CD4-positive, alpha-beta T cell treated with Interleukin-1 beta for 1 hour (primary cell): ENCODE data around the gene DTNBP1.

Experiments used
- DNase-seq, 2 donors: peaks; one replicate each; pipeline ENCODE4 v3.0.0-alpha.2; 2020 to 2022

DTNBP1 gene

DNA sequence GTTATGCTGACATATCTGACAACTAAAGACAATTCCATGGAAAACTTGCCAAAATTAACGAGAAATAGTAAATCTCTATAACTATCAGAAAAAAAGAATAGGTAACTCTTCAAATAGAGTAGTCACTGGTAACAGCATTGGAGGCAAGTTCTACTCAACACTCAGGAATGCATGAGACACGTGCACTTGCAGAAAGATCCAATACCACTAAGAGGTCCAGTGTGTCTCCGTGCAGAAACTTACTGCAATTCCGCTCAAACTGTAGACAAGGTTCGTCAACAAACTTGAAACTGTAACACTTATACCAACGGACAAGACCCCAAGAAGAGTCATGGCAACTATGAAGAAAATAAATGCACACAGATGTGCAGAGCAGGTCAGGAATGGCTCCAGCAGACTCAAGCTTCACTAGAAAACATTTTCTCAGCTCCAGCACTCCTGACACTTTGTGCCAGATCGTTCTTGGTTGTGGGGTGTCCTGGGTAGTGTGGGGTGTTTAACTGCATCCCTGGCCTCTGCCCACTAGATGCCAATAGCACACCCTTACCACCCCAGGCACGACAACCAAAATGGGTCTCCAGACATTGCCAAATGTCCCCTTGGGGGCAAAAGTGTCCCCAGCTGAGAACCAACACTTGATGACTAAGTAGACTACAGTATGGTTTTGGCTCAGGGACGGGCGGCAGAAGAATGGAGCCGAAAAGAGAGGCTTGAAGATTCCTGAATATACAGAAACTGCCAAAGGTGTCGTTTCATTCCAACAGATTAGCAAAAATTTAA, 134.8 kb downstream of the DTNBP1 start:
- no peak for DNase-seq

DNA sequence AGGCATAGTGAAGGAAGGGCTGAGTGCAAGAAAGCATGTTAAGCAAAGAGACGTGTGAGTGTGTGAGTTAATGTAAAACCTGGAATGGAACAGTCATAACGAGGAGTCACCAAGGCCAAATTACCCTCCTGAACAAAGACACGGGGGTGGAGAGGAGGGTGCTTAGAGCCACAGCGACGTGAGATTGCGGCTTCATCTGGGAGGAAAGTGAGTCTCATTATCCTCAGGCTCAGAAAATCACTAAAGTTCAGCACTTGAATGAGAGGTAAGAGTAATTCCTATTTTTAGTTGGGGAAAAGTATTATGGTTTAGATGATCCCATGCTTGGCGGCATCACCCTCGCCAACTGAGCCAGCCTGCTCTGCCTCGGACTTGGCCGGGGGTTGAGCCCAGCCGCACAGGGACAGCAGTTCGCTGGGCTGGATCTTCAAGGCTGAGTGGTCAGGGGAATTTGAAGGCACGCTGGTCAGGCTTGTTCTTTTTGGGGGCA, 136.6 kb downstream of the DTNBP1 start:
- no peak for DNase-seq

DNA sequence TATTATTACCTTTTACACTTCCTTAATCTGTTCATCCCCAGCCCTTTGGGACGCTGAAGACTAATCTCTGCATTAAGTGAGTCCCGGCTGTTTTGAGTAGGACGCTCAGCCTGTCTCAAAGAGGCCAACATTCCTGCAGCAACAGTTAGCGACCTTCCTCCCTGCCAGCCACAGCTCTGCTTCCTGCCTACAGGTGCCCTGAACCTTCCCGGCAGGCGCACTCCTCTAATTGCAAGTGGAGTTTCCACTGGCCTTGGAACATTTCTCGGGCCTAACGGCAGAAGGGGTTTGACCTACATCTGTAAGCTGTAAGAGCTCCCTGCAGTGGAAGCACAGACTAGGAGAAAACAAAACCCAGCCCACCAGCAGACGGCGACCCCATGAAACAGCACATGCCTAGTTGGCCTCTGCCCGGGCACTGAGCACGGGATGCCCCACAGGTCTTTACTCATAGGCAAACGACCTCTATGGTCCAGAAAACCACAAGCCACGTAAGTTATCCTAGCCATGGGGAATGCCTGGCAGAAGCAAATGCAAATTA, 137.9 kb downstream of the DTNBP1 start:
- DNase-seq = no peak

DNA sequence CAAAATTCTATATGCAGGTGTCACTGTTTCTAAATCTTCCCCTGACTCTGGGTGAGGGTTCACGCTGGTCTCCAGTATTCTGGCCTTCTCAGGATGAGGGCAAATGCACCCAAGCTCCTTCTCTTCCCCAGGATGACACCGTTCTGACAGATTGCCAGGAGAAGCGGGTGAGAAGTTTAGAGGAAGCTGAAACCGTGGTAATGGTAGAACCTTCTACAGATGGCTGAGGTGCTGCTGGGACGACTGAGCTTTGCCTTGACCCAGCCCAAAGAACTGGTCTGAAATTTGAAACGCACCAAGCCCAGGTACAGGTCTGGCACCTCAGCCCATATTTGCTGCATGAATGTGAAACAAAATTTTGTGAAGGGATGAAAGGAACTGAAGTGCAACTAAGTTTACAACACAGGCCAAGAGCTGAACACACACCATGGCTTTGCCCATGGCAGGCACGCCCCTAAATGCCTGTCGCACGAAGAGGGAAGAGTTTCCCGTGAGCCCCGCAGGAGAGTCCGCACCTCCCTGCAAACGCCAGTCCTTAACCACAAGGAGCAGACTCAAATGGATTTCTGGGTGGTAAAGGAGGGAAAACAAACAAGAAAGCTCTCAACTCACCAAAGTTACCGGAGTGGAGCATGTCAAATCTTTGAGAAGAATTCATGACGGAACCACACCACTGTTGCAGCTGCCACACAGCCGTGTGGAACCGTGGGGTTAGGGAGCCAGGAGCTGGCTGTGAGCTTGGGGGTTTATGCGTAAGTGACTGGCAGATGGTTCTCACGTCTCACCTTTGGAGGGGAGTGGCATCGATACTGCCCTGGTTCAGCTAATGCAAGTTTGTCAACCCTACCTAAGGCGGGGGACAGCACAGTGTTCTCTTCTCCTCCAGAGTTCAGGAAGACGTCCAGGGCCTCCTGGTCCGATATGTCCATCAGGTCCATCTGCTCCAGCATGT, 138.9 kb downstream of the DTNBP1 start:
- no peak for DNase-seq

DNA sequence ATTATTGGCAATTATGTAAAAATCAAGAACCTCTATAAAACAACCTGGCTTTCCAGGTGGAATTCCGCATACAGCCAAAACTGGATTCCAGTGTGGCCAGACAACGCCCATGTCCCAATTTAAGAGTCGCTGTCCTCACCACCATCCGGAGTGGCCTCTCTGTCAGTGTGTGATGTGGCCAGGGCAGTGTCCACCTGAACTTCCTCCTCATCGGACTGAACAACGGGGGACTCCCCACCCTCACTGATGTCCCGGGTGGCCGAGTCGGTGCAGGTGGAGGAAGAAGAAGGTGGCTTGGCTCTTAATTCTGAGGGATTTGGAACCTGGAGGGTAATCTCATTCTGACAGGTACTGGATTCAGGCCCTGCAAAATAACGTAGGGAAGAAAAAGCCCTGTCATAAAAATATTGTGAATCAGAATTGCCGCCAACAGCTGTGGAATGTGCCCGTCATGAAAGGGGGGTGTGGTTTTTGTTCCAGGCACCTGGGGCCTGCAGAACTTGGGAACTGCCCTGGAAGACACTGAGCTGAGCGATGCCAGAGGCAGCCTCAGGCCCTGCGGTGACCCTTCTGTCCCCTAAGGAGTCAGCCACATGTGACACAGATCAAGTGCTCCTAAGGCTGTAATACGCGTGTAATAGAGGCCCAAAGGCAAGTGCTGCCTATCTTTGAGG, 139.8 kb downstream of the DTNBP1 start:
- DNase-seq = no peak

DNA sequence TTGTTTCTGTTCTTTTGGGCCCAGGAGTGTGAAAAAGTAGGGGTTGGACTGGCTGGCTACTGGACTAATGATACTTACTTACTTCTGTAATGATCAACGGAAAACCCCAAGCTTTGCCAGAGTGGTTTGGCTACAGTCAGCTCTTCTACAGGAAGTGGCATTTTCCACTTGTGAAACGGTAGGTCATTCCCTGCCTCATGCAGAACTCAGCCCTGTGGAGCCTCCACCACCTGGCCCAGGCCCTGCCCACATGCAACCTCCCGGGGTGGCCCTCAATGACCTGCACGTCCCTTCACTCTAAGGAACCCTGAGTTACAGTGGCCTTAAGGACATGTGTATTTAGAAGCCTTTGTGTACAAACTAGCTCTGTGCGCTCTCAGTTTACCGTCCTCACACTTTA, 140.4 kb downstream of the DTNBP1 start:
- no peak for DNase-seq

DNA sequence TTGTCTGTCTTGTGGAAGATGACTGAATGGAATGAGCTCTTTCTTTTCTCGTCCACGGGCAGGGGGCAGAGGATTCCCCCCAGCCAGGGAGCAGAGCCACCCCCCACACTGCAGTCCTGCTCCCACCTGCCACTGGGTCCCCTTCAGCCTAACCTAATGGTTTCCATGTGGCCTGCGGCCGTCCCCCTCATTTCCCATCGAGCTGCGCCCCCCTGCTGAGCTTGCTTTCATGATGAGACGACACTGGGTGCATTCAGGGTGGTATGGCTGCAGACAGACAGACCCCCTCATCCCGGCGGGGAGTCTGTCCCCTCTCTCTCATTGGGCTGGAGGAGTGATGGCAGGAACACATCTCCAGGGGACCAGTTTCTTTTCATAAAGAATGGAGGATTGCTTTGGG, 140.8 kb downstream of the DTNBP1 start:
- no peak for DNase-seq

DNA sequence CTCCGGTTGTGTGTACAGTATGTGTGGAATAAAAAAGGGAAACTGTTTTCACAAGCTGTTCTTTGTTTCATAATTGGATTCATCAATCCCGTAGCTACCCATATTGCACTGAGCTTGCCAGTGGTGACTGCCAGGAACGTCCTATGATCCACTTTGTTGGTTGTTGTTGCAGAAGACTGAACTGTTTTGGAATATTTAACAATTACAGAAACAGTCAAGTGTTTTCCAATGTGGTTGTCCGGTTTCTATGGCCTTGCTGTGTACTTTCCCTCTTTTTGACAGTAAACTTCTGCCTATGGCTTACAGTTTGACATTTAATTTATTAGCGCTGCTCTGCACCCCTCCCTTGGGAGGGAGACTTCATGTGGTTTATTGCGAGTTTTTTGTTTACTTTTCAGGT, 141.2 kb downstream of the DTNBP1 start:
- no peak for DNase-seq

DNA sequence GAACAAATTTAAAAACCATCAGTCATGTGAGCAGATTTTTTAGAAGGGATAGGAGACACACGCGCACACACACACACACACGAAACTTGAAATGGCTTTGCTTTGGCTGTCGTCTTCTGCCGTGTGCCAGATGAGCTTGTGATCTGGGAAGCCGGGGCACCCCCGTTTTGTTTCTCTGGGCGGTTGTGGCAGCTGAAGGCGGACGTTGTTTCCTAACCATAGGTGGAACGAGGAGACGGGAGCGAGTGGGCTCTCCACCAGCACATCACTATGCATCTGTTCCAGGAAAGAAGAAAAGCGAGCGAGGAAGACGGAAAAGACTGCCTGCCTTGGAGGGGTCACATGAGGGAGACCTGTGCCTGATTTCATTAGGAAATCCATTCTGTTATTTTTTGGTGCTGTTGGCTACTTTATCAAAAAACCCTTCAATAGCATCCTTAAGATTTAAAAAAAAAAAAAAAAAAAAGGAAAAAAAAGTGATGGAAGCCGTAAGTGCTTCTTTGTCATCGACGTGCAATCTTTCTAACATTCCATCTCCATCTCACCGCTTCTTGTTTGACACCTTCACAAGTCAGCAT, 142.1 kb downstream of the DTNBP1 start:
- no peak for DNase-seq

DNA sequence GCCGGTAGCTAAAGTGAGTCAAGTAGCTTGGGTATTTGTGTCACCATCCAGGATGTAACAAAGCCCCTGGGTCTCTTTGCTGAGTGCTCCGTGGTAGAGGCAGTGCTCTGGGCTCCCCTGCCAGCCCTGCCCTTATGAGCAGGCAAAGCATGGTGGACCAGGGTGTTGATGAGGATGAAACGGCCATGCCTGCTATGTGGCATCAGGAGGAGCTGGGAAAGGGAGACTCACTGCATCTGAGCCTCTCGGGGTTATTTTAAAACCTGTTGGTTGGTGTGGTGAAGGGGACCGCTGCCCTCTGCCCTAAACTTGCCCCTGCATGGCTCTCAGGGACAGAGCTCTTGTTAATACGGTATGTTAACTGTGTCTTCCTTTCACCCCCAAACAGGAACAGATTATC, 143.1 kb downstream of the DTNBP1 start:
- DNase-seq = no peak

DNA sequence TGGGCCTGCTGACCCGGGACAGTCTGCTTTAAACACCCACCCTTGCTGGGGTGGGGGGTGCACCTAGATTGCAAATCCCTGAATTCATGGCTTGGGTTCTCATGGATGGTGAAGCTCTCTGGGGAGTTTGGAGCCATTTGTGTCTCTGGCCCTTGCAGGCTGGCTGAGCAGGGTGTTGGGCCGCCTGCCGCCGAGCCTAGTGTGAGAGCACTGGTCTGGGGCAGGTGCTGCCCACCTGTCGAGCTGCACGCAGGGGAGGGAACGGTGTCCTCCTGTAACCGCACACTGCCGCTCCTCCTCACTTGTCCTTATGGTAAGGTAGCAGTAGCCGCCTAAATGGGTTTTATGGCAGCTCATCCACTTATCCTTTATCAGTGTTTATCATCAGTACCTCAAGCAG, 143.9 kb downstream of the DTNBP1 start:
- no peak for DNase-seq

DNA sequence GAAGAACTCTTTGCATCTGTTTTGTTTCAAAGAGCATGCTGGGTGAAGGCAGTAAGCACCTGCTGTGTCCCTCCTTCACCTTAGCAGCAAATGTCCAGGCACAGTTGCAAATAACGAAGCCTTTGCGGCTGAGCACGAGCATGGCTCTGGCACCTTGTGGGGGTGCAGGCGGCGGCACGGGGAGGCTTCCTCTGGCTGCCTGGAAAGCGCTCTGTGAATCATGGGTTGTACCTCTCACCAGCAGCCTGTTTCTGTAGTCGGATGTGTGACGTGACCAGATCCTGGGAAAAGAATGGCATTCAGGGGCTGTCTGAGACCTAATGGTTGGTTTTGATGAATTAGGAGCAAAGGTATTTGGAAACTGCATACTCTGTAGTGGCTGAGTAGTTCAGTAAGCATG, 144.8 kb downstream of the DTNBP1 start:
- DNase-seq = no peak

DNA sequence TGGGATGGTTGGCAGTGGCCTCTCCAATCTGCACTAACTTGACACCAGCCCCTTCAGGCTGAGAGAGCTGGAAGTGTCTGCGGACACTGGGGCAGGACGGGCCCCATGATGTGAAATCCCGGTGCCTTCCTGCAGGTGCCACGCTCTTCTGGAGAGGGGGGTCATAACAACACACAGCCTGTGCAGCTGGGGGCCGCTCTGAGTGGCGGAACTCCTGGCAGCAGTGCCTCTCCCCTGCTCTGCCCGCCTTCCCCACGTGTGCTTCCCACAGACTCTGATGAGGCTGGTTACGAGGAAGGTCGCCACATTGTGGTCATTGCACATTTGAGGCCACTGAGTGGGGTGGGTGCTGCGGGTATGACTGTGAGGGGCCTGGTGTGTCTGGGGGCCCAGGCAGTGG, 145.2 kb downstream of the DTNBP1 start:
- no peak for DNase-seq

DNA sequence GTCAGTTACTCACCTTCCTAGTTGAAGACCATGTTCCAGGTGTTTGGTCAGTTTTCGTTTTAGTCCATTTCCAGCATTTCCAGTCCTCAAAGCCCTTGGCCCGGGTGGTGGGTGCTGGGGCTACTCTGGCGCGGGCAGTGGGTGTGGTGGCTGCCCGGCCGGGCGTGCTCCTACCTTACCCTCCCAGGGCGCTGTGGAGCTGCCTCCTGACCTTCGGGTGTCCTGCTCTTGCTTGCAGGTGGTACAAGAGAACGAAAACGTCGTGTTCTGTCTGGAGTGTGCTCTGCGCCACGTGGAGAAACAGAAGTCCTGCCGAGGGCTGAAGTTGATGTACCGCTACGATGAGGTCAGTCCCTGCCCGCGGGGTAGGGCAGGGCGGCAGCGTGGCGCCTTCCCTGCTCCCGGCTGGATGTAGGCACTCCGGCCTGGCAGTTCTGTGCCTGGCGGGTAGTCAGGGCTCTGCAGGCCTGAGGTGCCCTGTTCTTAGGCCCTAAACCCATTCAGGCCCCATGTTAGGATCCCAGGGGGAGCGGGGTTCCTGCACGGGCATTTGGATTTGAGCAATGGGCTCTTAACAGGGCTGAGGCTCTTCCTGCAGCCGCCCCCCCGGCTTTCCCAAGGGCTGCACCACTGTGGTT, 145.8 kb downstream of the DTNBP1 start:
- no peak for DNase-seq

DNA sequence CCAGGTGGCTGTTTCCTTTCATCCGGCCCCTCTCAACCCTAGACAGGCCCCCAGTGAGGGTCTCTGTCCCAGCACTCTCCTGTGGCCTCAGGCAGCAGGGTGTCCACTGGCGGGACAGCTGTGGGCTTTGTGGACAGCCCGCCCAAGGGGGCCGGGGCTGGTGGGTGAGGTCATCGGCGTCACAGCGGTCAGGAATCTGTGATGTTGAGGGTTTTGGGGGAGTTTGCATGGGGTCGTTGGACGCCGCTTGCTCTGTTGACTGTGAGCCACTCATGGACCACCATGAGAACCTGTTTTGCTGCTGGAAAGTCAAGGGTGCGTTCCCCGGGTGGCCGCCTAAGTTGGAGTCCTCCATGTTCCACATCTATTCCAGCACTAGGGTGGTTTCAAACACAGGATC, 146.4 kb downstream of the DTNBP1 start:
- no peak for DNase-seq

DNA sequence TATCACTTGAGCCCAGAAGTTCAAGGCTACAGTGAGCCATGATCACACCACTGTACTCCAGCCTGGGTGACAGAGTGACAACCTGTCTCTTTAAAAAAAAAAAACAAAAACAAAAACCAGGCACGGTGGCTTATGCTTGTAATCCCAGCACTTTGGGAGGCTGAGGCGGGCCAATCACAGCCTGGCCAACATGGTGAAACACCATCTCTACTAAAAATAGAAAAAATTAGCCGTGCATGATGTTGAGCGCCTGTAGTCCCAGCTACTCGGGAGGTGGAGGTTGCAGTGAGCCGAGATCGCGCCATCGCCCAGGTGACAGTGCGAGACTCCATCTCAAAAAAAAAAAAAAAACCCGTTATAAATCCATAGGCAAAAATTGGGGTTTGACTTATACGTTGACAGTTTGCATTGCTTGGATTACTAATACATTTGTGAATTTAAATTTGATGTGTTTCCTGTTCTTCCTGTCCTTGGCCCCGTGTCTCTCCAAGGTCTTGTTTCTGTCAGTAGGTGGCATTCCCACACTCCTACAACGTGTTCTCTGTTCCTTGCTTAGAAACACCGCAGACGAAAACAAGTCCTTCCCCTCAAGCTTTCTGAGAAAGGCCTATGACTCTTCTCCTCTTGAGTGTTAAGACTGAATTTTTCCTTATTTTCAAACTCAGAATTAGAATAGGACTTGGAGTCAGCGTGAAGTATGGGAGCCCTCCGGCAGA, 147.0 kb downstream of the DTNBP1 start:
- DNase-seq = no peak

DNA sequence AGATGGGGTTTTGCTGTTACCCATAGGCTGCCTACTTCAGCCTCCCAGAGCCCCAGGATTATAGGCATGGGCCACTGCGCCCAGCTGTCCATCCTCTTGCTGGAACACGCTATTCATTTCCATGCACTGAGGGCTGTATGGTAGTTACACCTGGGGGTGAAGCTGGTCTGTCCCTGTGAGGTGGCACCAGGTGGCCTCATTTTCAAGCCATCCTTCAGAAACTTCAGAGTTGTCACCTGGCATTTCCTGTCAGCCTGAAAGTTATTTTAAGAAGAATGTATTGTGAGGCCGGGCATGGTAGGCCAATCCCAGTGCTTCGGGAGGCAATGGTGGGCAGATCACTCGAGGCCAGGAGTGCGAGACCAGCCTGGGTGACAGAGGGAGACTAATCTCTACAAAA, 147.6 kb downstream of the DTNBP1 start:
- no peak for DNase-seq

DNA sequence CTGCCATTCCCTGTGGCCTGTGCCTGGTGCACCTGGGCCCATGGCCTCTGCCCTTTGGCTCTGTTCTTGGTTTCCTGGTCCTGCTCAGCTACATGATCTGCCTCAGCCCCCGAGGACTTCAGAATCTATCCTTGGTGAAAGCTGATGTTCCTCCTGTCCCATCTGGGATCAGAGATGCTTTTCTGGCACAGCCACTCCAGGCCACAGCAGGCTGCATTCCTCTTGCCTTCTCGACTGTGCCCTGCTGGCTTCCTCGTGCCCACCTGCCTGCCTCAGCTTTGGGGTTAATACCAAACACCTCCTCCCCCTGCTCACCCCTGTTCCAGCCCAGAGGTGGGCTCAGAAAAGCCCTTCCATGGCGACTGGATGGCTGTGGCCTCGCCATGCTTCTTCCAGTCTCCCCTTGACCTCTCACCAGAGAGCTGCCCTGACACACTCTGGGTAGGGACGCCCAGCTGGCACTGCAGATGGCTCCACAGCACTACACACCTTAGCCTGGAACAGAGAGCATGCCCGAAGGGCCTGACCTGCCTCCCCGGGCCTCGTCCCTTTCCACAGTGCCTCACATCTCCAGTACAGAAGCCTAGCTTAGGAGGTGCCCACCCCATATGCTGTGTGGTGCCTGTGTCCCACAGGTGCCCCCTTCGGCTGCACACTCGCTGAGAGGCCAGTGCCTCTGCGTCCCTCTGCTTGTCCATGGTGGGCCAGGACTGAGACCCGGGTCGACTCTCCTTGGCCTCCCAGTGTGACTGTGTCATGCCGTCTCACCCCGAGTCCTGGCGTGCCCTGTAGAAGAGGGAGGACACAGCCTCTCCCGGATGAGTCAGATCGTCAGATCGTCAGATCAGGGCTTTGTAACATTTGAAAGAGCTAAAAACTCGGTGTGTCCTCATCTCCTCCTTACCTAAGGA, 148.8 kb downstream of the DTNBP1 start:
- no peak for DNase-seq

DNA sequence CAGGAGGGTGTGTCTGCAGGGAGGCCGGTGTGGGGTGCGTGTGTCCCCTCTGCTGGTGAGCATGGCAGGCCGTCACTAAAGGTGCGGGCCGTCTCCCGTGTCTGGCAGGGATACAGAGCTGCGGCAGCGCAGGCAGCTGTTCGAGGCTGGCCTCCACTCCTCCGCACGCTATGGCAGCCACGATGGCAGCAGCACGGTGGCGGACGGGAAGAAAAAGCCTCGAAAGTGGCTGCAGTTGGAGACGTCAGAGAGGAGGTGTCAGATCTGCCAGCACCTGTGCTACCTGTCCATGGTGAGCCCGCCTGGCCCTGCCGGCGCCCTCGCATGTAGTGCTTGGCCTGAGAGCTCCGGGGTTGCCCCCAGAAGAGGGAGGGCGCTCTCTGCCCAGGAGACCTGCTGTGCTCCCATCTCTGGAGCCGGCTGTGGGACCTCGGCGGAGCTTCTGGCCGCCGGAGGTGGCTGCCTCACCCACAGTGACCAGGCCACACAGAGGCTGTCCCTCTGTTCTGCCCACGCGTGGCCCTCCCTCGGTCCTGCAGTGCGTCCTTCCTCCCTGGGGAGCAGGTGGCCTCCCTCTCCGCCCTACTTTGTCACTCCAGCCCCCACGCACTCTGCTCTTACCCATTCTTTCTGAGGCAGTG, 149.6 kb downstream of the DTNBP1 start:
- no peak for DNase-seq

DNA sequence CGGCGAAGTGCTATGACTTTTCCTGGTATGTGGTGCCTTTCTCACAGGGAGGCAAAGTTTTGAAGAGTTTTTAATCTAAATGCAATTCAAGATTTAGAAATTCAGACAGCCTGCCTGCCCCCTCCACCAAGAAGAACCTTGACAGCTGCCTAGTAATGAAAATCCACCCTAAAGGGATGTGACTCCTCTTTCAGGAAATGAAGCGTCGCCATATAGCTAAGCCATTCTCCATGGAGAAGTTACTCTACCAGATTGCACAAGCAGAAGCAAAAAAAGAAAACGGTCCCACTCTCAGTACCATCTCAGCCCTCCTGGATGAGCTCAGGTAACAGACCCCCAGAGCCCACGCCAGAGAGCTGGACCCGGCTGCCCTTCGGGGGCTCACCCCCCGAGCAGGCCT, 150.1 kb downstream of the DTNBP1 start:
- DNase-seq = no peak
